ENCODE data around the gene LMNTD2. TPM values are rescaled to one million over a fixed set of nuclear protein-coding genes. Genes with fewer than 3 reads are reported as not detected.

Gene LMNTD2
- total RNA-seq, 1 donor from 2014 or later, result 1.9 TPM

GRCh38 chr11:531919-532526 lies 28.5 kb downstream of the LMNTD2 start:
- DNase-seq (ENCODE audit: low read depth), result no peak
- TF ChIP-seq CTCF (IDR thresholded peaks at IDR 0.05; ENCODE audit: insufficient read depth, low read length, poor library complexity, severe bottlenecking), result no peak
- H3K4me3 ChIP-seq (ENCODE audit: low read depth, low read length), result no peak overlapping the region
- H3K36me3 ChIP-seq (ENCODE audit: control insufficient read depth, insufficient read depth, low read length), result no peaks in the 10 kb centered on the region
- H3K27me3 ChIP-seq (ENCODE audit: control insufficient read depth, insufficient read depth, low read length), result no peaks in the 10 kb centered on the region

GRCh38 chr11:530960-531831 lies 29.3 kb downstream of the LMNTD2 start:
- H3K36me3 ChIP-seq (ENCODE audit: control insufficient read depth, insufficient read depth, low read length), result no peaks in the 10 kb centered on the region
- DNase-seq (ENCODE audit: low read depth), result no peak
- H3K4me3 ChIP-seq (ENCODE audit: low read depth, low read length), result no peak overlapping the region
- H3K27me3 ChIP-seq (ENCODE audit: control insufficient read depth, insufficient read depth, low read length), result no peaks in the 10 kb centered on the region
- no peak for TF ChIP-seq CTCF (IDR thresholded peaks at IDR 0.05; ENCODE audit: insufficient read depth, low read length, poor library complexity, severe bottlenecking)

- Histone ChIP-seq H3K4me3 (ENCODE audit: low read depth, low read length) (no peak overlapping the region), H3K36me3 (ENCODE audit: control insufficient read depth, insufficient read depth, low read length) (no peaks in the 10 kb centered on the region), H3K27me3 (ENCODE audit: control insufficient read depth, insufficient read depth, low read length) (no peaks in the 10 kb centered on the region)
- no peak for TF ChIP-seq CTCF (IDR thresholded peaks at IDR 0.05; ENCODE audit: insufficient read depth, low read length, poor library complexity, severe bottlenecking)
- no peak for DNase-seq (ENCODE audit: low read depth)
Observed at GRCh38 chr11:529728-530411, 30.7 kb downstream of the LMNTD2 start.

GRCh38 chr11:528815-529727 lies 31.5 kb downstream of the LMNTD2 start:
- H3K36me3 ChIP-seq (ENCODE audit: control insufficient read depth, insufficient read depth, low read length), result no peaks in the 10 kb centered on the region
- H3K27me3 ChIP-seq (ENCODE audit: control insufficient read depth, insufficient read depth, low read length), result no peaks in the 10 kb centered on the region
- no peak for DNase-seq (ENCODE audit: low read depth)
- H3K4me3 ChIP-seq (ENCODE audit: low read depth, low read length), result no peak overlapping the region
- no peak for TF ChIP-seq CTCF (IDR thresholded peaks at IDR 0.05; ENCODE audit: insufficient read depth, low read length, poor library complexity, severe bottlenecking)

GRCh38 chr11:528166-528814 lies 32.2 kb downstream of the LMNTD2 start:
- Histone ChIP-seq H3K36me3 (ENCODE audit: control insufficient read depth, insufficient read depth, low read length) (no peaks in the 10 kb centered on the region), H3K27me3 (ENCODE audit: control insufficient read depth, insufficient read depth, low read length) (no peaks in the 10 kb centered on the region), H3K4me3 (ENCODE audit: low read depth, low read length) (no peak overlapping the region)
- no peak for TF ChIP-seq CTCF (IDR thresholded peaks at IDR 0.05; ENCODE audit: insufficient read depth, low read length, poor library complexity, severe bottlenecking)
- DNase-seq (ENCODE audit: low read depth), result no peak
